ENCODE measurements around the gene TNS3.

DNA sequence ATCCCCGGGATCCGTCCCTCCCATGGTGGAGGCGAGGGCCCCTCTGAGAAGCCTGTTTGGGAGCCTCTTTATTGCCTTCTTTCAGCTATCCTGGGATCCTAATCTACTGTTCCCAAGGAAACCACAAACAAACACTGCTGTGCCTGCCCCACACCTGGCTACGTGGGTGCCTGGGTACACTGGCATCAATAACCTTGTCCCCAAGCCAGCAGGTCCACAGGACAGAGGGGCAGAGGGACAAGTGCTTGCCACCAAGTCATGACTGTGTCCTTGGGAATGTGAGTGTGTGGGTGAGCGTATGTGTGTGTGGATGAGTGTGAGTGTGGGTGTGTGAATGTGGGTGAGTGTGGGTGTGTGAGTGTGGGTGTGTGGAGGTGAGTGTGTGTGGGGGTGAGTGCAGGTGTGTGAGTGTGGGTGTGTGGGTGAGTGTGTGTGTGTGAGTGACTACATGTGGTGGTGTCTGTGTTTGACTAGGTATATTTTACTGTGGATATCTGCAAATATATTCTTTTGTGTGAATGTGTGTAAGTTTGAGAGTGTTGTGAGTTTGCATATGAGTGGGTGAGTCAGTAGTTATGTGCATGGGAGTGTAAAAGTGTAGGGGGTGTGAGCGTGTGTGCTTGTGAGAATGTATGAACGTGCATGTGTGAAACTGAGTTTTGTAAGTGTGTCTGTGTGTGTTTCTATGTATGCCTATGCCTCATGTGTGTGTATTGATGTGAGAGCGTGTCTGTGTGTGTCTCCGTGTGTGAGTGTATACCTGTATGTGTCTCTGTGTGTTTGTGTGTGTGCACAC is 96.1 kb downstream of the TNS3 start:
- TF ChIP-seq, protein P1, sequence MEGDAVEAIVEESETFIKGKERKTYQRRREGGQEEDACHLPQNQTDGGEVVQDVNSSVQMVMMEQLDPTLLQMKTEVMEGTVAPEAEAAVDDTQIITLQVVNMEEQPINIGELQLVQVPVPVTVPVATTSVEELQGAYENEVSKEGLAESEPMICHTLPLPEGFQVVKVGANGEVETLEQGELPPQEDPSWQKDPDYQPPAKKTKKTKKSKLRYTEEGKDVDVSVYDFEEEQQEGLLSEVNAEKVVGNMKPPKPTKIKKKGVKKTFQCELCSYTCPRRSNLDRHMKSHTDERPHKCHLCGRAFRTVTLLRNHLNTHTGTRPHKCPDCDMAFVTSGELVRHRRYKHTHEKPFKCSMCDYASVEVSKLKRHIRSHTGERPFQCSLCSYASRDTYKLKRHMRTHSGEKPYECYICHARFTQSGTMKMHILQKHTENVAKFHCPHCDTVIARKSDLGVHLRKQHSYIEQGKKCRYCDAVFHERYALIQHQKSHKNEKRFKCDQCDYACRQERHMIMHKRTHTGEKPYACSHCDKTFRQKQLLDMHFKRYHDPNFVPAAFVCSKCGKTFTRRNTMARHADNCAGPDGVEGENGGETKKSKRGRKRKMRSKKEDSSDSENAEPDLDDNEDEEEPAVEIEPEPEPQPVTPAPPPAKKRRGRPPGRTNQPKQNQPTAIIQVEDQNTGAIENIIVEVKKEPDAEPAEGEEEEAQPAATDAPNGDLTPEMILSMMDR (conservative IDR thresholded peaks at IDR 0.05 in 1 of 2, IDR thresholded peaks at IDR 0.05 in 1 of 2; ENCODE audit: extremely low read depth in 1 of 2, insufficient read depth in 1 of 2, low read depth in 1 of 2, low read length in 2 of 2): no peak
- no peak for TF ChIP-seq EZH2 (IDR thresholded peaks at IDR 0.05; ENCODE audit: borderline replicate concordance, low read length)
